HCT116 (cell line): ENCODE measurements around the gene CEP41. TPM values are rescaled to one million over a fixed set of nuclear protein-coding genes. Genes with fewer than 3 reads are reported as not detected.

Experiments used
- ATAC-seq: fragments of 200-7000 bp; cut with Tn5 transposase; 2 replicates; pipeline ENCODE4 v1.9.1; 2020; ENCODE audit warnings: mild to moderate bottlenecking, moderate library complexity
- BruUV-seq: library from RNA; stranded (reverse); fragments of 400-500 nt; replicated peaks from 2 replicates; lab custom pipeline; 2021; lab: Mats Ljungman, UMichigan
- CTCF ChIA-PET: fragments of 300-600 bp; sonication (Branson Sonifier 250); formaldehyde crosslinking; loops from one replicate; lab custom pipeline; 2021; ENCODE audit warnings: antibody characterized with exemption; lab: Charles Lee
- POLR2A ChIA-PET: fragments of 300-600, 350-600 bp; sonication (Branson Sonifier 250); formaldehyde crosslinking; loops from one replicate; lab custom pipeline; 2021; ENCODE audit warnings: antibody characterized with exemption; lab: Charles Lee
- RAD21 ChIA-PET, 2 experiments: fragments of 300-600 bp; sonication (Branson Sonifier 250); formaldehyde crosslinking; loops; one replicate each; lab custom pipeline; 2023; ENCODE audit warnings: low total read pairs in 2 of 2; ENCODE audit not compliant: uncharacterized antibody in 2 of 2, unreplicated experiment in 2 of 2, low non-redundant PET in 1 of 2; lab: Charles Lee
- DNase-seq: peaks from one replicate; pipeline ENCODE4 v3.0.0-alpha.2; 2010; ENCODE audit warnings: low read depth, low spot score
- H2AFZ ChIP-seq: fragments of 200-600 bp; shearing (Covaris generic), sonication (generic); 2 replicates; pipeline ENCODE4 v1.6.1; 2017; ENCODE audit warnings: low read depth, mixed run types, mixed read lengths, antibody characterized with exemption, low read length; ENCODE audit not compliant: poor library complexity, severe bottlenecking
- H3K27ac ChIP-seq: 2 replicates; pipeline ENCODE4 v1.5.1; 2012; ENCODE audit warnings: low read depth, low read length
- H3K27me3 ChIP-seq: fragments of 200-600 bp; sonication (generic); 2 replicates; pipeline ENCODE4 v1.6.1; 2016; ENCODE audit warnings: mixed run types, low read length, mixed read lengths; ENCODE audit not compliant: insufficient read depth
- H3K36me3 ChIP-seq, 2 experiments: fragments of 200-500 bp in 1 of 2; fragments of 200-600 bp in 1 of 2; sonication (Bioruptor generic) in 1 of 2; sonication (generic) in 1 of 2; 2 replicates each; pipeline versions ENCODE4 v1.5.1 to v1.6.1; 2014 to 2016; ENCODE audit warnings: low read length in 2 of 2, inconsistent platforms in 1 of 2, mixed read lengths in 1 of 2, mixed run types in 1 of 2; ENCODE audit not compliant: insufficient read depth in 2 of 2, control insufficient read depth in 1 of 2
- H3K4me1 ChIP-seq, 2 experiments: fragments of 200-600 bp in 1 of 2; sonication (generic) in 1 of 2; 2 replicates each; pipeline versions ENCODE4 v1.5.1 to v1.6.1; 2012 to 2017; ENCODE audit warnings: low read length in 2 of 2, inconsistent platforms in 1 of 2, mild to moderate bottlenecking in 1 of 2, mixed read lengths in 1 of 2, mixed run types in 1 of 2, moderate library complexity in 1 of 2; ENCODE audit not compliant: insufficient read depth in 2 of 2, control insufficient read depth in 1 of 2
- H3K4me2 ChIP-seq: fragments of 200-600 bp; sonication (generic); 2 replicates; pipeline ENCODE4 v1.6.1; 2017; ENCODE audit warnings: mixed run types, low read length, mixed read lengths
- H3K4me3 ChIP-seq, 2 experiments: fragments of 200-600 bp in 1 of 2; sonication (generic) in 1 of 2; replicated peaks in 1 of 2; 2 replicates each; pipeline ENCODE4 v1.5.1; 2011 to 2016; ENCODE audit warnings: low read length in 2 of 2, control low read depth in 1 of 2, low read depth in 1 of 2, mild to moderate bottlenecking in 1 of 2, mixed read lengths in 1 of 2, mixed run types in 1 of 2
- H3K79me2 ChIP-seq: fragments of 200-600 bp; sonication (generic); 2 replicates; pipeline ENCODE4 v1.6.1; 2017; ENCODE audit warnings: mild to moderate bottlenecking, mixed run types, low read length, moderate library complexity, mixed read lengths; ENCODE audit not compliant: insufficient read depth
- H3K9ac ChIP-seq: fragments of 200-600 bp; sonication (generic); 2 replicates; pipeline ENCODE4 v1.6.1; 2016; ENCODE audit warnings: low read length, mixed read lengths
- H3K9me2 ChIP-seq: fragments of 200-600 bp; sonication (generic), shearing (Covaris generic); 2 replicates; pipeline ENCODE4 v1.6.1; 2017; ENCODE audit warnings: mixed run types, mild to moderate bottlenecking, moderate library complexity; ENCODE audit not compliant: insufficient read depth
- H3K9me3 ChIP-seq, 2 experiments: fragments of 200-500 bp in 1 of 2; fragments of 200-600 bp in 1 of 2; sonication (Bioruptor generic) in 1 of 2; sonication (generic) in 1 of 2; 2 replicates each; pipeline ENCODE4 v1.6.1; 2014 to 2017; ENCODE audit warnings: low read length in 2 of 2, mixed read lengths in 2 of 2, inconsistent platforms in 1 of 2, low read depth in 1 of 2, mild to moderate bottlenecking in 1 of 2, mixed run types in 1 of 2, moderate library complexity in 1 of 2; ENCODE audit not compliant: control insufficient read depth in 1 of 2, insufficient read depth in 1 of 2
- H4K20me1 ChIP-seq: fragments of 200-600 bp; sonication (generic), shearing (Covaris generic); 2 replicates; pipeline ENCODE4 v1.6.1; 2017; ENCODE audit warnings: mixed run types, mild to moderate bottlenecking, moderate library complexity; ENCODE audit not compliant: insufficient read depth
- ATF3 ChIP-seq: IDR thresholded peaks from 2 replicates; pipeline ENCODE4 v1.6.1; 2012
- CEBPB ChIP-seq: IDR thresholded peaks from 2 replicates; pipeline ENCODE4 v1.6.1; 2012; ENCODE audit warnings: low read depth
- CTCF ChIP-seq, 3 experiments: fragments of 200-600 bp in 1 of 3; sonication (generic) in 1 of 3; IDR thresholded peaks in 2 of 3; conservative IDR thresholded peaks in 1 of 3; 2 replicates each; pipeline ENCODE4 v1.5.1; 2012 to 2017; ENCODE audit warnings: low read depth in 2 of 3, low read length in 2 of 3, antibody characterized with exemption in 1 of 3, borderline replicate concordance in 1 of 3, control low read depth in 1 of 3, mild to moderate bottlenecking in 1 of 3, mixed read lengths in 1 of 3, mixed run types in 1 of 3, moderate library complexity in 1 of 3; ENCODE audit not compliant: insufficient read depth in 1 of 3
- EZH2 ChIP-seq: fragments of 200-600 bp; sonication (generic); IDR thresholded peaks from 2 replicates; pipeline ENCODE4 v1.6.1; 2017; ENCODE audit warnings: antibody characterized with exemption, mixed run types
- EZH2phosphoT487 ChIP-seq: fragments of 200-600 bp; IDR thresholded peaks from 2 replicates; pipeline ENCODE4 v1.6.1; 2018; ENCODE audit warnings: antibody characterized with exemption, borderline replicate concordance
- FOSL1 ChIP-seq: IDR thresholded peaks from 2 replicates; pipeline ENCODE4 v1.6.1; 2012; ENCODE audit warnings: low read depth
- JUND ChIP-seq: IDR thresholded peaks from 2 replicates; pipeline ENCODE4 v1.6.1; 2012
- POLR2AphosphoS5 ChIP-seq: IDR thresholded peaks from 2 replicates; pipeline ENCODE4 v1.6.1; 2011; ENCODE audit warnings: mild to moderate bottlenecking, low read depth, low read length, moderate library complexity
- TCF7L2 ChIP-seq: IDR thresholded peaks from 2 replicates; pipeline ENCODE4 v1.7.0; 2011; ENCODE audit warnings: borderline replicate concordance, inconsistent platforms; ENCODE audit not compliant: insufficient read depth, insufficient read length; ENCODE audit errors: extremely low read depth
- ZFX ChIP-seq: fragments of 450-650 bp; IDR thresholded peaks from 2 replicates; pipeline ENCODE4 v1.6.1; 2017
- ZNF274 ChIP-seq: fragments of 200-500 bp; sonication (Bioruptor generic); IDR thresholded peaks from 2 replicates; pipeline ENCODE4 v1.6.1; 2014; ENCODE audit warnings: mild to moderate bottlenecking, low read depth, low read length, inconsistent platforms
- intact Hi-C: fragments of 100-400 bp; cut with micrococcal nuclease; formaldehyde crosslinking; loops from 2 replicates; pipeline ENCODE4 v1.10.0; 2022
- total RNA-seq: library from RNA; stranded (reverse); gene quantifications from one replicate; pipeline ENCODE4 v1.2.1, GENCODE V29; 2021; ENCODE audit not compliant: unreplicated experiment

Gene CEP41
- total RNA-seq, 1 experiment from 2014 or later: 13.6 TPM

- RAD21 ChIA-PET: no interaction called here
- Histone ChIP-seq H3K4me2 (no peak overlapping the region), H3K4me1 (peaks cover 0 to 6% of the 10 kb centered on the region in 2 experiments; a peak in 1 of 4 replicates), H3K27me3 (no peaks in the 10 kb centered on the region), H3K79me2 (no peaks in the 10 kb centered on the region), H3K4me3 (no peak overlapping the region), H3K9me3 (no peaks in the 10 kb centered on the region), H4K20me1 (no peaks in the 10 kb centered on the region), H3K9me2 (no peaks in the 10 kb centered on the region), H2AFZ (no peak overlapping the region), H3K36me3 (no peaks in the 10 kb centered on the region), H3K9ac (no peak overlapping the region), H3K27ac (no peak overlapping the region)
- POLR2A ChIA-PET: no interaction called here
- CTCF ChIA-PET: no interaction called here
- no peak for TF ChIP-seq JUND
- TF ChIP-seq FOSL1: no peak
- no peak for TF ChIP-seq EZH2
- TF ChIP-seq EZH2phosphoT487: no peak
- TF ChIP-seq CEBPB: no peak
- TF ChIP-seq ZNF274: no peak
- no peak for TF ChIP-seq ATF3
- no peak for TF ChIP-seq ZFX
- TF ChIP-seq POLR2AphosphoS5: no peak
- no peak for TF ChIP-seq CTCF (IDR thresholded peaks at IDR 0.05 in 2 of 3, conservative IDR thresholded peaks at IDR 0.05 in 1 of 3; ENCODE audit: borderline replicate concordance in 1 of 3, insufficient read depth in 1 of 3, low read depth in 2 of 3, low read length in 2 of 3)
- no peak for TF ChIP-seq TCF7L2
- no TSS peak for BruUV-seq
- DNase-seq: no peak
- intact Hi-C loops: no loop called here
- no peak for ATAC-seq
Measured at GRCh38 chr7:130454959-130455358, 14.1 kb upstream of the CEP41 start.
